Measurements from ENCODE around the gene KANSL1.

DNA sequence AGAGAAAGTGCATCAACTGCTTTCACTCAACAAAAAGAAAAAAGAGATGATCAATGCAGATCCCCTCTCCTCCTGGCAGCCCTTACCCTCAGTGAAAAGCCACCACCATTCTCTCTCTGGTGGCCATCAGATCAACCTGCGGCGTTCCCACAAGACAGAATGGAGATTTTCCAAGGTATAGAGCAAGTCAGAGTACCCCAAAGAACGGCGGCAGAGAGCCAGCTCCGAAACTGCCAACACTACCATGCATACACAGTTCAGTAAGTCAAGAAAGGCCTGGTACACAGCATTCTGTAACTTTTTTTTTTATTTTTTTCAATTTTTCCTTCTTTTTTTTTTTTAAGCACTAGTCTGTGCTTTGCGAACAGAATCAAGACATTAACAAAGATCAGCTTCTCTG, 163.6 kb downstream of the KANSL1 start:
- TF ChIP-seq, protein P1, sequence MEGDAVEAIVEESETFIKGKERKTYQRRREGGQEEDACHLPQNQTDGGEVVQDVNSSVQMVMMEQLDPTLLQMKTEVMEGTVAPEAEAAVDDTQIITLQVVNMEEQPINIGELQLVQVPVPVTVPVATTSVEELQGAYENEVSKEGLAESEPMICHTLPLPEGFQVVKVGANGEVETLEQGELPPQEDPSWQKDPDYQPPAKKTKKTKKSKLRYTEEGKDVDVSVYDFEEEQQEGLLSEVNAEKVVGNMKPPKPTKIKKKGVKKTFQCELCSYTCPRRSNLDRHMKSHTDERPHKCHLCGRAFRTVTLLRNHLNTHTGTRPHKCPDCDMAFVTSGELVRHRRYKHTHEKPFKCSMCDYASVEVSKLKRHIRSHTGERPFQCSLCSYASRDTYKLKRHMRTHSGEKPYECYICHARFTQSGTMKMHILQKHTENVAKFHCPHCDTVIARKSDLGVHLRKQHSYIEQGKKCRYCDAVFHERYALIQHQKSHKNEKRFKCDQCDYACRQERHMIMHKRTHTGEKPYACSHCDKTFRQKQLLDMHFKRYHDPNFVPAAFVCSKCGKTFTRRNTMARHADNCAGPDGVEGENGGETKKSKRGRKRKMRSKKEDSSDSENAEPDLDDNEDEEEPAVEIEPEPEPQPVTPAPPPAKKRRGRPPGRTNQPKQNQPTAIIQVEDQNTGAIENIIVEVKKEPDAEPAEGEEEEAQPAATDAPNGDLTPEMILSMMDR (conservative IDR thresholded peaks at IDR 0.05 in 1 of 2, IDR thresholded peaks at IDR 0.05 in 1 of 2; ENCODE audit: low read depth in 1 of 2, low read length in 2 of 2): no peak
- TF ChIP-seq EZH2 (IDR thresholded peaks at IDR 0.05; ENCODE audit: low read length, missing control alignments): no peak

All from fibroblast of lung (primary cell).